ENCODE data around the gene PARS2. TPM values are rescaled to one million over a fixed set of nuclear protein-coding genes. Genes with fewer than 3 reads are reported as not detected.
"Not testable (repeated sequence)": the region's sequence is repeated elsewhere in the genome, so short reads cannot be mapped to it uniquely, and the experiment has no call there.

The PARS2 gene
- total RNA-seq, 1 donor from 2014 or later = 6.3 TPM

GRCh38 chr1:54800041-54800898 lies 35.9 kb upstream of the PARS2 start:
- no peak for DNase-seq (ENCODE audit: low spot score)

GRCh38 chr1:54798769-54799641 lies 34.7 kb upstream of the PARS2 start:
- no peak for DNase-seq (ENCODE audit: low spot score)

- DNase-seq (ENCODE audit: low spot score) = no peak
These were observed 33.9 kb upstream of the PARS2 start for GRCh38 chr1:54798206-54798605.

GRCh38 chr1:54796902-54797301 lies 32.6 kb upstream of the PARS2 start:
- no peak for DNase-seq (ENCODE audit: low spot score)

GRCh38 chr1:54795841-54796468 lies 31.6 kb upstream of the PARS2 start:
- DNase-seq (ENCODE audit: low spot score) = peak; percentile 82

- no peak for DNase-seq (ENCODE audit: low spot score)
These were observed 31.0 kb upstream of the PARS2 start for GRCh38 chr1:54795356-54795665.

GRCh38 chr1:54794451-54795355 lies 30.4 kb upstream of the PARS2 start:
- peak; percentile 68 for DNase-seq (ENCODE audit: low spot score)

- DNase-seq (ENCODE audit: low spot score) = no peak
These were observed 28.5 kb upstream of the PARS2 start for GRCh38 chr1:54792686-54793282.

GRCh38 chr1:54791880-54792522 lies 27.7 kb upstream of the PARS2 start:
- no peak for DNase-seq (ENCODE audit: low spot score)

- no peak for DNase-seq (ENCODE audit: low spot score)
These were observed 24.1 kb upstream of the PARS2 start for GRCh38 chr1:54788459-54788858.

GRCh38 chr1:54787604-54788003 lies 23.3 kb upstream of the PARS2 start:
- no peak for DNase-seq (ENCODE audit: low spot score)

- DNase-seq (ENCODE audit: low spot score) = no peak
These were observed 22.5 kb upstream of the PARS2 start for GRCh38 chr1:54786778-54787177.

- DNase-seq (ENCODE audit: low spot score) = no peak
These were observed 19.7 kb upstream of the PARS2 start for GRCh38 chr1:54784066-54784465.

- DNase-seq (ENCODE audit: low spot score) = no peak
These were observed 18.3 kb upstream of the PARS2 start for GRCh38 chr1:54782588-54782987.

- peak; percentile 26 for DNase-seq (ENCODE audit: low spot score)
These were observed 17.8 kb upstream of the PARS2 start for GRCh38 chr1:54782156-54782555.

GRCh38 chr1:54781023-54781723 lies 16.9 kb upstream of the PARS2 start:
- no peak for DNase-seq (ENCODE audit: low spot score)

GRCh38 chr1:54777431-54777830 lies 13.1 kb upstream of the PARS2 start:
- no peak for DNase-seq (ENCODE audit: low spot score)

- DNase-seq (ENCODE audit: low spot score) = no peak
These were observed 12.7 kb upstream of the PARS2 start for GRCh38 chr1:54777011-54777410.

- not testable (repeated sequence) for DNase-seq (ENCODE audit: low spot score)
These were observed 11.8 kb upstream of the PARS2 start for GRCh38 chr1:54775828-54776721.

All from mucosa of gallbladder (tissue), 1 donor.